NCI-H748 treated with DMSO at 0.1 percent for 48 hours (cell line): Measurements from ENCODE around the gene FER.
"Not testable (repeated sequence)": the region's sequence is repeated elsewhere in the genome, so short reads cannot be mapped to it uniquely, and the experiment has no call there.

Experiments
- DNase-seq: peaks from one replicate; lab custom pipeline; 2025; lab: John Stamatoyannopoulos, UW

FER gene

DNA sequence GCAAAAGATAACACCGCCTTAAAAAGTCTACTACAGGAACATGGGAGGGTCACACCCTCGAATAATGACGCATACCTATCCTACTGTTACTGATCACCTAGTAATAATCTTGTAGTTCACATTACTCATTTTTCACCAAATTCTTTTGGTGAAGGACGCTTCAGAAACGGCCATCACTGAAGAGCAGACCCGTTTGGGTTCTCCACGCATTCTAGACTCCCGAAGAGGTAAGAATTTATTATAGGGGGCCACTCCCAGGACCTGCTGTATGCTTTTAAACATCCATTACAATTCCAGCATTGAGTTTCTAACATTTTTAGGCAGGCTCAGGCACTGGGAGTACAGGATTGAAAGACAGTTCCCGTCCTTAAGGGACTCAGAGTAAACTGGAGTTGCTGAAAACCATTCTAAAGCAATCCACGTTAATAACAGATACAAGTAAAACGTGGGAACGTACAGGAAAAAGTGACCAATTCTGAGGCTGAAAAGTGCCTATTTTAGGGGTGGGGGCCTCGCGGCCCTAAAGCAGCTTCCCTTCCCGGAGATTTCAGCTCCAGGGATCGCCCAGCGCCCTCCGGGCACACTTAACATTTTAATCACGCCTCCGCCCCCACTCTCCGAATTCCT, at the start of gene FER:
FER (plus strand) TSS at position 124 of the 627 bp plus-strand sequence. CDS start 50,286 bp downstream, outside the sequence.
- DNase-seq: peak; percentile 49

DNA sequence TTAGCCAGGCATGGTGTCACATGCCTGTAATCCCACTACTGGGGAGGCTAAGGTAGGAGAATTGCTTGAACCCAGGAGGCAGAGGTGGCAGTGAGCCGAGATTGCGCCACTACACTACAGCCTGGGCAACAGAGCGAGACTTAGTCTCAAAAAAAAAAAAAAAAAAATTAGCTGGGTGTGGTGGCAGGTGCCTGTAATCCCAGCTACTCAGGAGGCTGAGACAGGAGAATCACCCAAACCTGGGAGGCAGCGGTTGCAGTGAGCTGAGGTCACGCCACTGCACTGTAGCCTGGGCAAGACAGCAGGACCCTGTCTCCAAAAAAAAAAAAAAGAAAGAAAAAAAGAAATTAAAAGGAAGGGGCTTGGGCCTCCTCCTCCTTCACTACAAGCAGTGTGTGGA, 47.3 kb upstream of the FER start:
- not testable (repeated sequence) for DNase-seq

DNA sequence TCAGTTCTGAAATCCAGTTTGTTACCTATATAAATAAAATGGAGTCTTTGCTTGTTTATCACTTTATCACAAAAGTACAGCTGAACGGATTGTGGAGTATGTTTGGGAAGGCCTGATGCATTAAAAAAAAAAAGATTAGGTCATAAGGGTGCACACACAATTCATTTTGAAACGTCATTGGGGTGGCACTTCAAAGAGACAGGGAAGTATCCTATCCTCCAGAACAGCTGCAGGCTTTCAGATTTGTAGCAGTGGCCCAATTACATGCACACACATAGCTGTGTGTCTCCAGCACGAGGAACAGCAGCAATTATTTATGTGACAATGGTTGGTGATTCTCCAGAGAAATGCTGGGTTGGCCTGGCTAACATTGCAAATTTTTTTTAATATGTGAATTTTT, 46.8 kb upstream of the FER start:
- DNase-seq: no peak

DNA sequence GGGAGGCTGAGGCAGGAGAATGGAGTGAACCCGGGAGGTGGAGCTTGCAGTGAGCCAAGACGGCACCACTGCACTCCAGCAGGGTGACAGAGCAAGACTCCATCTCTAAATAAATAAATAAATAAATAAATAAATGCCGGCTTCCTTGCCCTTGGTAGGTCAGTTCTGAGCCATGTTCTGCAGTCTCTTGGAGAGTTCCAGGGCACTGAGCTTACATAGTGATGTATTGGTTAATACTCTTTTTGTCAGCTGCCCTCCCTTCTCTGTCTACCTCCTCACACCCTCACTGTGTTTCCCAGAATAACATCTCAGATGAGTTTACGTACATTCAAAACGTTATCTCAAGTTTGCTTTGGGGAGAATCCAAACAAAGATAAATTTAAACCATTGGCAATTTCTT, 45.2 kb upstream of the FER start:
- DNase-seq: no peak

DNA sequence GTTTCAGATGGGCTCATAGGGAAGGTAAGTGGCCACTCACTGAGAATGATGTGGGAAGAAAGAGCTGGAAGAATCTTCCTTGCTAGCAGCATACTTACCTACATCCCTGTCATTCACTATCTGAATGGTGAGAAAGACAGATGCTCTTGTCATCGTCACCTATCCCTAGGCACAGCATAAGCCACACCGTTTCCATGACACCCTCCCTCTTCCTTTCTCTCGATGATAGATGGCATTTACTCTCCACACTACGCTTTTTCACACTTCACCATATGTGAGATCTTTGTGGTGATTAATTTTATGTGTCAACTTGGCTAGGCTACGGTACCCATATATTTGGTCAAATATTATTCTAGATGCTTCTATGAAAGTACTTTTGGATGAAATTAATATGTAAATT, 44.4 kb upstream of the FER start:
- DNase-seq: no peak

DNA sequence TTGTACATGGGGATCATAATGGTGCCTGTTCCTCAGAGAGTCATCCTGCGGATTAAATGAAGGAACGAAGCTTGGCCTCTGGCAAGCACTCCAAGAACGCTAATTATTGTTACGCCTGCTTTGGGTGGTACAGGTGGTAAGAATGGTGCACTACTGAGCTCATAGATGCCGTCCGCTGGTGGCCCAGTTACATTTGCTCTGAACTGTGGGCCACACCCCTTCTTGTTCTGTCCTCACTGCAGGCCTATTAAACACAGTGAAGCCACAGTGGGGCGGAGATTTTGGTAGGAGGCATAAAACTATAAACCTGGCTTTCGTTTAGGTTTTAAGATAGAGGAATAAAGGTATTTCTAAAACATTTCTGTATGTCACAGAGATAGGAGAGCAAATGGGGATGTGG, 40.6 kb upstream of the FER start:
- DNase-seq: no peak

DNA sequence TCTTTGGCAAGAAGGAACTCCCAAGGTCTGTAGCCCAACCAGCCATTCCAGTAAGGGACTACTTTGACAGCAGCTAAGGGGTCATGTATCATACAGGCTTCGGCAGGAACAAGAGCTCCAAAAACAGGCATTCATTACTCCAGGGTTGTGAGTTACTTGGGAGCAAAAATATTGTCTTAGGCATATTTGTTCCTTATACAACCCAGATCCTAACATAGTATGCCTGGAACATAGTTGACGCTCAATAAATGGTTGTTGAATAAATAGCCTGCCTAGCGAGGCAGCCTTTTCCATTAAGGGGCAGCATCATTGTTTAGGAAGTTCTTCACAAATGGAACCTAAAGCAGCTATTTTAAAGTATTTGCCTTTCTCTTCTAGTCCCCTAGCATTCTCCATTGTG, 35.8 kb upstream of the FER start:
- no peak for DNase-seq

DNA sequence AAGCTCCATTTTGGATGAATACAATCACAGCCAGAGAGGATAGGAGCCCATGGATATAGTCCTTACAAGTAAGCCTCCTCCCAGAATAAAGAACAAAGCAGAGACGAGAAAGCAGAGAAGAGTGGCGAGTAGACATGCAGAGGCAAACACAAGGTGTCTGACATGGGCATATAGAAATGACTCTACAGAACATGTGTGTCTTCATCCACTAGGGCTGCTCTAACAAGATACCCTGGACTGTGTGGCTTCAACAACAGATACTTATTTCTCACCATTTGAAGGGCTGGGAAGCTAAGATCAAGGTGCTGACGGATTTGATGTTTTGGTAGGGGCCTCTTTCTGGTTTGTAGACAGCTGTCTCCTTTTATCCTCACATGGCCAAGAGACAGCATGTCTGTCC, 32.3 kb upstream of the FER start:
- DNase-seq: no peak

DNA sequence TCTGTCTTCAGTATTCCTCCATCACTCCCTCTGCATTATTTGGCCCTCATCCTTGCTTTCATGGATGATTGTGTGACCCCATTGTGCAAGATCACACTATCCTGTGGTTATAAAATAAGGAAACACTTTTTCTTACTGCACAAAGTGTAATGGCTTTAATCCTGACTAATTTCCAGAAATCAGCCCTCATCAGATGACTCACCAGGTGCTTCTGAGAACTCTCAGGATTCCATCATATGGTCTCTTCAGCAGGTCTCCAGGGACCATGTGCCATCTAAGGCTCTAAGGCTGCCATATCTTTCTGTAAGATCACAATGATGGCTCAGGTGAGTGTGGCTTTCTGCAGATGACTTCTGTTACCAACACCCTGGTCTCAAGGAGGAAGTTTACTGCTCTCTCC, 27.3 kb upstream of the FER start:
- DNase-seq: no peak

DNA sequence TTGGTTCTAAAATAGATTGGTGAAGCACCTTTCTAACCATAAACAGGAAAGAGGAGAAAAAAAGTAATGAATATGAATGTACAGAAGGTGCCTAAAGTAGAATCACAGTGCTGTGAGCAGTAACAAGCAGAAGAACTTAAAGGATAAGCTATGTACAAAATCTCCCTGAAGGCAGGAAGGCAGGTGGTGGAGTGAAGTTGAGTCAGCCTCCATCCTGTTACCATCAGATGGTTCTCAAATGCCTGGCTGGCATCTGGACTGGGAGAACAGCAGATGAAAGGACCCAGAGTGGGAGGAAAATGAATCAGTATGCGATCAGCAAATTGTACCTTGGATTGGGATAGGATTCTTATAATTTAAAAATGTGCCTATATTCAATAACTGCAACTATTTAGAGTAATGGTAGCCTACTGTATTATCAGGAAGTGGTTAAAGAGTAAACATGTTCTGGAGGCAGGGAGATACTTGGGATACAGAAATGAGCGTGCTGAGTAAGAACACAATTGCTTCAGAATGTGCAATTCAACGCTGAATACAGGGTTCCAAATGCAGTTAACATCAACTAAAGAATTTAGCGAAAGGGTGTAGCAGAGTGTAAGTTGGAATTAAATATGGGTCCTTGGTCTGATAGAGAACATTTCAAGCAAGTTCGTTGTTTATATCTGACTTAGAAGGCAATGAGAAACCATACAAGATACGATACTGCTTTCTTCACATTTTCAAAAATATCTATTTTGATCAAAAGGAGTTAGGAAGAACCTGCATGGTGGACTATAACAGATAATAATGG, 21.1 kb upstream of the FER start:
- no peak for DNase-seq

DNA sequence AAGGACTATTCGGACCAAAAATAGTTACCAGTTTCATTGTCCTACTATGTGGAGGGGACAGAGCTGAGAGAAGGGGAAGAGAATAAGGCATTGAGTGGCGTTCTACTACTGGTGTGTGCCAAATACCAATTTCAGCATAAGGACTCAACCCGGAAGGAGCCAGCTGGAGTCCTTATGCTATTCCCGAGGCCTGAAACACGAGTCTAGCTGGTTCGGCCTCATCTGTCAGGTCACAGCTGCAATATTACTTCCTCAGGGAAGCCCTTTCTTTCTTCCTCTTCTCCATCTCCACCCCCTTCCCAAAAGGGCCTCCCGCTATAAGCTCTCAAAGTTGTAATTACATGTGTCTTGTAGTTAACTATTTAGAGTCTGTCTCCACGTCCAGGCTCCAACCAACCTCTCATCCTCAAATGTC, 20.5 kb upstream of the FER start:
- no peak for DNase-seq

DNA sequence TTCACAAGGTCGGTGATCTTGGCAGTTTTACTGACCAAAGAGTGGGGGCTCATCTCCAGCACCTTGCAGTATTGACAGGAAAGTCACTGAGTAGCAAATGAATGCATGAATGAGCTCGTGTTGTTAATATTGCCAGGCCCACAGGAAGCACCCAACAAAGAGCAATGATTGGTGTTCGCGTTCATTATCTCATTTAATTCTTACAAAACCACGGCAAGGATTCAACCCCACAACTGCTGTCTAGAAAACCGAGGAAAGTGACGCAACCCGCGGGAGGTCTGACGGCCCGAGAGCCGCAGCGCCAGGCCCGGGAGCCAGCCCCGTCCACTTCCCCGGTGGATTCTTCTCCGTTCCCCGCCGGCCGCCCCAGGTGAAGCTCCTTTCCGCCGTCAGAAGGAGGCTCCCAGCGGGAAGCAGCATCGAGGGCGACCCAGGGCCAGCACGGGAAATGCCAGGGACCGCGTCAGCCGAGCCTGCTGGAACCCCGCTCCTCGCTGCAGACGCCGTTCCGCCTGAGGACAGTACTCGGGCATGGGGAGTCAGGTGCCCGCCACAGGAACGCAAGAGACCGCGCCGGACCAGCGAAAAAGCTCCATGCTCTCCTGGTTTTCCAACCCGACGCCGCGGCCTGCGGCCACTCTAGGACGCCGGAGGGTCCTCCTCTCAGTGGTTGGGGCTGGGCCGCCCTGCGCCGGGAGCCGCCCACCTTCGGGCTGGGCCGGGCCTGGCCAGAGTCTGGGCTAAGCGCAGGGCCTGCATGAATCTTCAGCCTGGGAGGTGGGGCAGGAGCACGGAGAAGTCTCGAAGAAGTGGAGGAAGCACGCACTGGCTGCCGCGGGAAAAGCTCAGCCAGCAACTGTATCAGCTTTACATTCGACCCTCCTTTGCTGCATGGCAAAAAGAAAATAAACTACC, 19.8 kb upstream of the FER start:
- peak; percentile 73 for DNase-seq

DNA sequence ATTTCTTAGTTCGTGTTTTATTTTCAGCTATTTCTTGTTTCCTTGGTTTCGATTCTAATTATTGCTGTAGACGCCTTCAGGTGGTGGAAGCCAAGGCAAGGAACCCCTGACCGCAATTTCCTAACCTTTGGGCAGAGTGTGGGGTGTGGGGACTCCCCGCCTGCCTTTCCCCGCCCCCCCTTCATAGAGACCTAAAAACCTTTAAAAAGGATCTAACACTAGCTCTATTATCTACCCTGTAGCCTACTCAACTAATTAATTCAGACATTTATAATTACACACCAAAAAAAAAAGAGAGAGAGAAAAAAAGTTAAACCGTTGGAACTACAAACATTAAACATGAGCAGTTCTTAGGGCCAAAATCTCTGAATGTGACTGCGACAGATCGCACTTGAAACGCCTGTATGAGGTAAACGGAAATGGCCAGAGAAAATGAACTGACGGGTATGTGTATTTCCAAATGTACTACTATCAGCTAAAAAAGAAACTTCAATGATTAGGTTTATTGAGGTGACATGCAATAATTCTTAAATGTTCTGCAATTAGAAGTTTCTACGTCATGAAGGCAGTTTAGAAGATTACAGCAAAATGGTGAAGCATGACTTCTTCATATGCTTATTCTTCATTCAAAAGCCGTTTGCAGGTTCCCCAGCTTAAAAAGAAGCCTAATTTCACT, 19.0 kb upstream of the FER start:
- DNase-seq: no peak

DNA sequence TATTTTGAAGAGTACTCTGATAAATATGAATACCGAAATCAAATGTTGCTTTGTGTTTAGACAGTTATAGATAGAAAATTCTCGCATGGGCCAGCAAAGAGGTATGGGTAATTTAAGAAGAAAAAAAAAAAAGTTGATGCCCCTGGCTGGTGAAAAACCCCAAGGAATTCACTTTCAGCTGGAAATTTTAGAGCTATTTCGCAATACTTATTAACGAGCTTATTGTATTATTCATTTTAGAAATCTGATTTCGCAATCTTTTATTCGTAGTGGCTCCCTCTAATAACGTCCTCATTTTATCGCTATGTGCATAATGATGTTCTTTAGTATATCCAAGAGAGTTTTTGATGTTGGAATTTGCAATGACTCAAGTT, 18.5 kb upstream of the FER start:
- DNase-seq: no peak

DNA sequence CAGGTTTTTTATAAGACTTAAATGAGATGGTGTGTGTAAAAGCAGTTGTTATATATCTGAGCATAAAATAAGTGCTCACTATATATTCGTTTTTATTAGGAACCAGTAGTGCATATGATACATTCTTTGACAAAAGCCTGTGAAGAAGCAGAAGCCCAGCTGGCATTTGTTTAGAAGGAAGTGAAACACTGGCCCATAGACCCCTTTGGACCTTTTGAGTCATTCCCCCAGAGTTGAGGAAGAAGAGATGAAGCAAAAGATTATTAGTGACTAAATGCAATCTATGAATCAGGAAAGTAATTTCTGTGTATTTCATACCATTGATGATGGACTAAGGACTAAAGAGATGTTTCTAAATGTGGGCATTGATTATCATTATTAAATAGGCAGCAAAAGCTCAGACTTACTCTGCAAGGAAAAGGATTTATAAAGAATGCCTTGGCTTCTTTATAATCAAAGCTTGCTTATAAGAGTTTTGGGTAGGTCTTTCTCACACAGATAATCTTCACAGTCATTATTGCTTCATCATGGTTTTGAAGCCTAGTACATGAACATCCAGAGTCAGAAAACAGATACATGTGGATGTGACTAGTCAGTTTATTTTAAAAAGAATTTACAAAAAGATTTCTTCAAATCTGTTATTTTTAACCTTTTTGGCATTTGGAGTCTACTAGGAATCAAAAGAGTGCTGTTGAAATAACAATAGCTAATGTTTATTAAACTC, 16.9 kb upstream of the FER start:
- DNase-seq: no peak

DNA sequence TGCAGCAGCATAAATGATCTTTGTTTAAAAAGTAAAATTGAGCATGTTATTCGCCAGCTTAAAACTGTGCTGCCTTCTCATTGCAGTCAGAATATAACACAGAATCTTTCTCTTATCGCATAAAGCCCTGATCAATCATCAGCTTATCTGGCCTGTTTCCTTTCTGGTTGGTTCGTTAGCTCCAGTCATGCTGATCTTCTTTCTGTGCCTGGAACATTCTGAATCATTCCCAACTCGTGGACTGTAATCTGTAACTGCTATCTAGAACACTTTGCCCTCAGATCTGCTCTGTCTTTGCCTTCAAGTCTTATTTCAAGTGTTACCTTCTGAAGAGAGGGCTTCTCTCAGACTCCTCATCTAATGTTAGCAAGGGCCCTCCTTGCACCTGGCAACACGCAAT, 11.9 kb upstream of the FER start:
- no peak for DNase-seq

DNA sequence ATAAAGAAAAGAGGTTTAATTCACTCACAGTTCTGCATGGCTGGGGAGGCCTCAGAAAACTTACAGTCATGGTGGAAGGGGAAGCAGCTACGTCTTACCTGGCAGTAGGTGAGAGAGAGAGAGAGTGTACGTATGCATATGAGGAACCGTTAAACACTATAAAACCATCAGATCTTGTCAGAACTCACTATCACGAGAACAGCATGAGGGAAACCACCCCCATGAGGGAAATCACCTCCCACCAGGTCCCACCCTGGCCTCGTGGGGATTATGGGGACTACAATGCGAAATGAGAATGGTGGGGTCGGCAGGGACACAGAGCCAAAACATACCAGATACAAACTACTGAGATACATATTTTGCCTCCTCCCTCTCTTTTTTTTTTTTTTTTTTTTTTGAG, 10.8 kb upstream of the FER start:
- no peak for DNase-seq

DNA sequence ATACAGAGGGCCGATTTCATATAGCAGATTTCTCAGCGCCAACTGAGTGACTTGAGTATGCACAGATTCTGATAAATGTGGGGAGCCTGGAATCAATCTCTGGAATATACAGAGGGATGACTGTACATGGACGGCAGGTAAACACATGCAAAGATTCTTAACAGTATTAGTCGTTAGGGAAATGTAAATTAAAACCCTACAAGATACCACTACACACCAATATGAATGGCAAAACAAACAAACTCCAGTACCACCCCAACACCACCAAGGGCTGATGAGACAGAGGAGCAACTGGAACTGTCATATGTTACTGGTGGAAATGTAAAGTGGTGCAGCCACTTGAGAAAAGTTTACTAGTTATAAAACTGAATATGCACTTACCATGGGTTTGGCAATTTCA, 8.3 kb upstream of the FER start:
- no peak for DNase-seq

DNA sequence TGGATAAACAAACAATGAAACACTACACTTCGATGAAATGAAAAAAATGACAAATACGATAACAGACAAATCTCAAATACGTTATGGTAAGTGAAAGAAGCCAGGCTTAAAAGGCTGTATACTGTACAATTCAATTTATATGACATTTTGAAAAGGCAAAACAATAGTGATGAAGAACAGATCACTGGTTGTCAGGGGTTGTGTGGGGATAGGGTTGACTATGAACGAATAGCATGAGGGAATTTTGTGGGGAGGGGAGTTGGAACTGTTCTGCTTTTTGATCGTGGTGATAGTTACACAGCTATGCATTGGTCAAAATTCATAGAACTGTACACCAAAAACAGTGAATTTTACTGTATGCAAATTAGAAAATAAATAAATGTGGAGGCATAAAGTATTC, 7.8 kb upstream of the FER start:
- no peak for DNase-seq

DNA sequence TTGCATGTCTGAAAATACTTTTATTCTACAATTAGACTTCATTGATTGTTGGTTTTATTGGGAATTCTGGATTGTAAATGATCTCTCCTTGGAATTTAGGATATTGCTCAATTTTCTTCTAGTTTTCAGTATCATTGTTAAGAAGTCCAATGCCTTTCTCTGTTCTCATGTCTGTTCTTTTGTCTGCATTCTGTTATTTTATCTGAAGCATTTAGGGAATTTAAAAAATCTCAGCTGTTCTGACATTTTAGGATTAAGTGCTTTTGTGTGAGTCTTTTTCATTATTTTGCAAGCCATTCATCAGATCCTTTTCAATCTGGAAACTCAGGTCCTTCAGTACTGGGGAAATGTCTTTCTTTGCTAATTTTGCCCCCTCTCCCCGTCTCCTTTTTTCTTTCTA, 4.4 kb upstream of the FER start:
- no peak for DNase-seq

DNA sequence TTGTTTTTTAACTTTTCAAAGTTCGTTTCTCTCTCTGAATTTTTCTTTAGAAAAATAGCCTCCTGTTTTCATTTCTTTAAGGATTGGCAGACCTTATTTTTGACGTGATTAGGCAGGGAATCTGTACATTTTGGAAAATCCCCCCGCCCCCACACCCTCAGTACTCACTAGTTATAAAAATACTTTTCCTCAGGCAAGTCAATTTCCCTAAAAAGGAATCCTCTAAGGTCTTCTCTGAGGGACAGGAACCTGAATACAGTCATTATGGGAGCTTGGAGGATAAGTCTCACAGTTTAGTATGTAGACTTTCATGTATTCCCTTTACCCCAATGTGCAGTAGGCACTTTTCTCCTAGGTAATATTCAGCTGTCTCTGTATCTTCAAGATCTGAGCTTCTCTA, 3.9 kb upstream of the FER start:
- DNase-seq: no peak
